Stimulated activated naive CD8-positive, alpha-beta T cell treated with anti-CD3 and anti-CD28 coated beads, Interleukin-15, Interleukin-2, amounts not matched to agents 100 U/mL and 50 U/mL, for 24 hours (primary cell): Measurements from ENCODE around the gene AP3B1.

ENCODE experiments used
- ATAC-seq: fragments of 150-1000 bp; cut with Tn5 transposase; one replicate; pipeline ENCODE4 v1.10.0; 2021
- DNase-seq: peaks from one replicate; pipeline ENCODE4 v3.0.0; 2021

Gene AP3B1

GRCh38 chr5:77971776-77972468, 322.6 kb downstream of the AP3B1 start:
- ATAC-seq (no peak), DNase-seq (no peak)

DNA sequence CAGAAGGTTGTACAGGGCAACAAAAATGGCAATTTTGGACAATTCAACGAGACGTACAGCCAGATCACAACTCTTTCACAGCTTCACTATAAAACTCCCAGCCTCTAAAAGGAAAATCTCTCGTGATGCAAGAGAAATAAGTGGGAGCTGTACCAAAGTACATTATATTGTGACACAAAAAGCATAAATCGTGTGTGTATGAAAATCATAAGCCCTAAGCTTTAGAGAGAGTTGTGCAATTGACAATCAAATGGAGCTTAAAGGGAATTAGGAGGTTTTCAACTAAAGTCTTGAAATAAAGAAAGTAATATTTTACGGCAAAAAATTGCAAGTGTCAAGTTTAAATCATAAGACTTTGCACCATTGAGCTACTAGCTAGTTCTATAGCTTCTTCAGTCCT, 323.6 kb downstream of the AP3B1 start:
- DNase-seq (no peak), ATAC-seq (no peak)

- ATAC-seq (no peak), DNase-seq (no peak)
These were observed 330.7 kb downstream of the AP3B1 start for GRCh38 chr5:77963795-77964194.

GRCh38 chr5:77960863-77961396, 333.6 kb downstream of the AP3B1 start:
- DNase-seq (no peak), ATAC-seq (peak; percentile 66)

DNA sequence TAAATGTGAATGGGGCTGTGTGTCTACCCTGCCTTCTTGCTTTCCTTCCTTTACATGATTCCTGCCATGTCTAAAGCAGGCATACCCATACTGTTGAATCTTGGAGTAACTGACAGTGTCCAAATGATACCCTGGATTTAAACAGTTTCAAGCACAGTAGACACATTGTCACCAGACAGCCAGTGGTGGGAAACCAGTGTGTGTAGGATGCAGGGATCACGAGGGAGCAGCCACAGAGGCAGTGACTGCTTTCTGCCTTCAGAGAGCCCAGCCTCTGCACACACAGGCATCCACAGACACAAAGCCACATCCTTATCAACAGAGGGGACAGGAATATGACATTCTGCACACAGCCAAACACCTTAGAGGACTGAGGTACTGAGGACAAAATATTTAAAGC, 334.2 kb downstream of the AP3B1 start:
- DNase-seq (no peak), ATAC-seq (peak; percentile 47)

DNA sequence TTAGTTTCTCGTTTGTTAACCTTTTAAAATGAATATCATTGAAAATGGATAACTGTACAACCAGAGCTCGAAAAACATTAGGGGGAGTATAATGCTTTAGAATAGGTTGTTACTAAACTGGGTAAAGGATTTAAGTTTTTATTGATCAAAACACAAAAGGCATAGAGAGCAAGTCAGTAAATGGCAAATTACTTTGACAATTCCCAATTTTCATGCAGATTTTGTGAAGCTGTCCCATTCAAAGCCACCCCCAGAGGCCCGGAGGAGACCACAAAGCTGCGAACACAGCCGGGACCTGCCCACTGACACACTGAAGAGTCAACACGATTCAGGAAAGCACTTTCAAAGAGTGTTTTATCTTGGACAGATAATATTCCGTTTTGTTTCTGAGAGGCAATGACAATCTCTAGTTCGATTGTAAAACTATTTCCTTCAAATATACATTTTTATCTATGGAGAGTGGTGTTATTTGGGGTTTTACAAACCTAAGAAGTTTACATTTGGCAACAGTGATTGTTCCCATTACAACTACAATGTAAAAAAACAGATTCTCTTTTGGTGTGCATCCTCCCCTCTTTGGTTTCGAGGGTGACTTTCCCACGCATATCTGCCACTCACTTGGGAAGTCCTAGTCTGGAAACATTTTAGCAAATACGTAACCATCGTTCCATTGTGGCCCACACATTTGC, 335.7 kb downstream of the AP3B1 start:
- no peak for ATAC-seq
- DNase-seq, result no peak

GRCh38 chr5:77957931-77958521, 336.5 kb downstream of the AP3B1 start:
- ATAC-seq, result no peak
- no peak for DNase-seq

- DNase-seq, result no peak
- no peak for ATAC-seq
These were observed 337.0 kb downstream of the AP3B1 start for GRCh38 chr5:77957516-77957915.

- DNase-seq, result no peak
- ATAC-seq, result no peak
These were observed 337.4 kb downstream of the AP3B1 start for GRCh38 chr5:77957081-77957480.

- DNase-seq (no peak), ATAC-seq (no peak)
These were observed 338.9 kb downstream of the AP3B1 start for GRCh38 chr5:77955577-77955976.

DNA sequence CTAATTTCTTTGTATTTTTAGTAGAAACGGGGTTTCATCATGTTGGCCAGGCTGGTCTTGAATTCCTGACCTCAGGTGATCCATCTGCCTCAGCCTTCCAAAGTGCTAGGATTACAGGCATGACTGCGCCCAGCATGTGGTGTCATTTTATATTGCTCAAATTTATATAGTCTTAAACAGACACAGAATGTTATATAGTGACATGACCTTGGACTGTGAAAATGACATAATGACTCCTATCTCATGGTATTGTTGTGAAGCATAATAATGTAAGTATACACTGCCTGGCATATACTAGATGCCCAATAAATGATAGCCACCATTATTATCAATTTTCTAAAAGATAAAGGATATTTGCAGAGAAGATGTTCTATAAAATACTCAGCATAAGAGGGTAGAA, 341.1 kb downstream of the AP3B1 start:
- DNase-seq (no peak), ATAC-seq (no peak)

DNA sequence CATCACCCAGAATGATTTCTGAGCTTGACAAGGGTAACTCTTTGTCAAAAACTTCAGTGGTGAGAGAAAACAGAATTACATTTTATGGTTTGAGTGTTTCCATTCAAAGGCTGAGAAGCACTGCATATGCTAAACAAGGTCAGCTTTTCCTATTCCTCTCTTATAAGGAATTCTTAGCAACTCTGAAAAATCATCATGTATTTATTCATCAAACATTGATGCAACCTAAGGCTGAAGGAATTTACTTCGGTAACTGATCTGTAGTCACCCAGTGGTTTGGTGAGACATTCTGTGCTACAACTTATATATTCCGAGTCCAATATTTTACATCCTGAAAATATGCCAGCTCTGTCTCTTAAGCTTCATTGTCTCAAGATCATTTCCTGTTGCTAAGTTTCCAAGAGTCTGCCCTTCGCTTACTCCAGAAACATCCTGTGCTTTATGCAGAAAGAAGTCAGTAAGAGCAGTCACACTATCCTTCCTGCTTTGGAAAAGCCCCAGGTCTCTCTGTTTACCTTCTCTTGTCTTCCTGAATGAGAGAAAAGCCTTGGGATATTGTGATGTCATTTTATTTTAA, 341.8 kb downstream of the AP3B1 start:
- DNase-seq (no peak), ATAC-seq (no peak)
